OCI-LY1 (cell line): ENCODE results near the gene CTNNA2.

Experiments used
- H2AFZ ChIP-seq: fragments of 200-600 bp; sonication (generic), shearing (Covaris generic); 2 replicates; pipeline ENCODE4 v1.6.0; 2014; ENCODE audit warnings: antibody characterized with exemption, mild to moderate bottlenecking, low read length
- H3F3A ChIP-seq: fragments of 200-600 bp; sonication (generic), shearing (Covaris generic); 2 replicates; pipeline ENCODE4 v1.6.0; 2014; ENCODE audit warnings: mild to moderate bottlenecking, antibody characterized with exemption, low read length, moderate library complexity; ENCODE audit not compliant: insufficient read depth
- H3K27ac ChIP-seq: fragments of 200-600 bp; sonication (generic); 2 replicates; pipeline ENCODE4 v1.5.1; 2014; ENCODE audit warnings: low read length, mixed run types, mild to moderate bottlenecking, low read depth; ENCODE audit not compliant: poor library complexity, severe bottlenecking
- H3K27me3 ChIP-seq: fragments of 200-600 bp; sonication (generic); 2 replicates; pipeline ENCODE4 v1.6.0; 2014; ENCODE audit warnings: antibody characterized with exemption, mild to moderate bottlenecking, low read length, moderate library complexity; ENCODE audit not compliant: insufficient read depth
- H3K36me3 ChIP-seq: fragments of 200-600 bp; sonication (generic); 2 replicates; pipeline ENCODE4 v1.6.1; 2014; ENCODE audit warnings: mild to moderate bottlenecking, antibody characterized with exemption, low read length, moderate library complexity, mixed read lengths; ENCODE audit not compliant: insufficient read depth
- H3K4me1 ChIP-seq: fragments of 200-600 bp; sonication (generic); 2 replicates; pipeline ENCODE4 v1.5.1; 2014; ENCODE audit warnings: mild to moderate bottlenecking, low read length, moderate library complexity; ENCODE audit not compliant: insufficient read depth, severe bottlenecking
- H3K4me2 ChIP-seq: fragments of 200-600 bp; sonication (generic), shearing (Covaris generic); 2 replicates; pipeline ENCODE4 v1.6.1; 2014; ENCODE audit warnings: low read length
- H3K4me3 ChIP-seq: fragments of 200-600 bp; sonication (generic); 2 replicates; pipeline ENCODE4 v1.5.1; 2014; ENCODE audit warnings: low read length, low read depth, mild to moderate bottlenecking, mixed read lengths; ENCODE audit not compliant: poor library complexity, severe bottlenecking
- H3K79me2 ChIP-seq: fragments of 200-600 bp; shearing (Covaris generic); 2 replicates; pipeline ENCODE4 v1.6.1; 2016; ENCODE audit warnings: mixed run types, low read length, mixed read lengths; ENCODE audit not compliant: insufficient read depth
- H3K9ac ChIP-seq: fragments of 200-600 bp; sonication (generic), shearing (Covaris generic); 2 replicates; pipeline ENCODE4 v1.6.1; 2014; ENCODE audit warnings: mild to moderate bottlenecking, low read length, mixed read lengths
- H3K9me2 ChIP-seq: fragments of 200-600 bp; sonication (generic), shearing (Covaris generic); 2 replicates; pipeline ENCODE4 v1.6.1; 2014; ENCODE audit warnings: low read depth, mild to moderate bottlenecking, low read length, mixed read lengths
- H3K9me3 ChIP-seq: fragments of 200-600 bp; shearing (Covaris generic); 2 replicates; pipeline ENCODE4 v1.6.1; 2014; ENCODE audit warnings: low read length, mixed read lengths
- H4K20me1 ChIP-seq: fragments of 200-600 bp; sonication (generic), shearing (Covaris generic); 2 replicates; pipeline ENCODE4 v1.6.0; 2016; ENCODE audit warnings: mild to moderate bottlenecking, low read length; ENCODE audit not compliant: insufficient read depth
- CTCF ChIP-seq: fragments of 200-600 bp; sonication (generic), shearing (Covaris generic); IDR thresholded peaks from 2 replicates; pipeline ENCODE4 v1.5.1; 2017; ENCODE audit warnings: mild to moderate bottlenecking, antibody characterized with exemption, low read length, moderate library complexity, mixed read lengths
- EZH2 ChIP-seq: fragments of 200-600 bp; sonication (generic), shearing (Covaris generic); IDR thresholded peaks from 2 replicates; pipeline ENCODE4 v1.8.0; 2017; ENCODE audit warnings: borderline replicate concordance, mixed run types, mild to moderate bottlenecking, antibody characterized with exemption, low read length, moderate library complexity, mixed read lengths

CTNNA2 gene

GRCh38 chr2:80330527-80331450, 817.9 kb downstream of the CTNNA2 start:
- no peaks in the 10 kb centered on the region for H3K9me2 ChIP-seq
- H3K36me3 ChIP-seq, result no peaks in the 10 kb centered on the region
- TF ChIP-seq EZH2, result no peak
- no peak for TF ChIP-seq CTCF
- no peaks in the 10 kb centered on the region for H4K20me1 ChIP-seq
- H3K4me3 ChIP-seq, result no peak overlapping the region
- no peak overlapping the region for H3K4me2 ChIP-seq
- no peaks in the 10 kb centered on the region for H3F3A ChIP-seq
- H3K27ac ChIP-seq, result no peak overlapping the region
- H3K9me3 ChIP-seq, result no peaks in the 10 kb centered on the region
- H2AFZ ChIP-seq, result no peak overlapping the region
- H3K9ac ChIP-seq, result no peak overlapping the region
- no peaks in the 10 kb centered on the region for H3K27me3 ChIP-seq
- H3K79me2 ChIP-seq, result no peaks in the 10 kb centered on the region
- H3K4me1 ChIP-seq, result no peaks in the 10 kb centered on the region

GRCh38 chr2:80333886-80334285, 821.0 kb downstream of the CTNNA2 start:
- Histone ChIP-seq H3K9me3 (no peaks in the 10 kb centered on the region), H3K27ac (no peak overlapping the region), H2AFZ (no peak overlapping the region), H3K4me1 (no peaks in the 10 kb centered on the region), H3K4me3 (no peak overlapping the region), H3K27me3 (no peaks in the 10 kb centered on the region), H3K36me3 (no peaks in the 10 kb centered on the region), H3K9ac (no peak overlapping the region), H3K9me2 (no peaks in the 10 kb centered on the region), H3K79me2 (no peaks in the 10 kb centered on the region), H4K20me1 (no peaks in the 10 kb centered on the region), H3K4me2 (no peak overlapping the region), H3F3A (no peaks in the 10 kb centered on the region)
- TF ChIP-seq CTCF, result no peak
- no peak for TF ChIP-seq EZH2

- Histone ChIP-seq H3F3A (no peaks in the 10 kb centered on the region), H3K4me2 (no peak overlapping the region), H3K4me3 (no peak overlapping the region), H4K20me1 (no peaks in the 10 kb centered on the region), H3K27ac (no peak overlapping the region), H3K9me3 (no peaks in the 10 kb centered on the region), H3K9ac (no peak overlapping the region), H3K79me2 (no peaks in the 10 kb centered on the region), H2AFZ (no peak overlapping the region), H3K27me3 (no peaks in the 10 kb centered on the region), H3K36me3 (no peaks in the 10 kb centered on the region), H3K9me2 (no peaks in the 10 kb centered on the region), H3K4me1 (no peaks in the 10 kb centered on the region)
- TF ChIP-seq CTCF (no peak), EZH2 (no peak)
These were observed 822.6 kb downstream of the CTNNA2 start for GRCh38 chr2:80335411-80335810.
